22Rv1 (cell line): ENCODE measurements around the gene UPK3A.

ENCODE experiments used
- CTCF ChIP-seq: fragments of 450-650 bp; IDR thresholded peaks from 2 replicates; pipeline ENCODE4 v1.5.1; 2017; ENCODE audit warnings: mild to moderate bottlenecking
- ZFX ChIP-seq: fragments of 450-650 bp; IDR thresholded peaks from 2 replicates; pipeline ENCODE4 v1.6.1; 2017; ENCODE audit warnings: antibody characterized with exemption, borderline replicate concordance

GRCh38 chr22:45276507-45277105 lies 8.1 kb upstream of the UPK3A start:
- TF ChIP-seq CTCF (no peak), ZFX (no peak)
